Spinal cord (tissue), 10 donors: ENCODE data around the gene NCK2. TPM values are rescaled to one million over a fixed set of nuclear protein-coding genes. Genes with fewer than 3 reads are reported as not detected.
A peak's percentile ranks its signal among the peaks of the same experiment; 100 is the strongest.

ENCODE experiments used
- DNase-seq, 6 donors: peaks; one replicate each; pipeline versions ENCODE4 v3.0.0 to v3.0.0-alpha.2; 2013 to 2015; ENCODE audit warnings: low spot score in 6 of 6, low read depth in 4 of 6
- H3K27ac ChIP-seq: one replicate; pipeline ENCODE4 v1.5.1; 2013; ENCODE audit warnings: low read depth, low read length, control low read depth
- H3K27me3 ChIP-seq: one replicate; pipeline ENCODE4 v1.6.1; 2013; ENCODE audit warnings: low read length; ENCODE audit not compliant: control insufficient read depth, insufficient read depth
- H3K36me3 ChIP-seq: one replicate; pipeline ENCODE4 v1.6.1; 2013; ENCODE audit warnings: low read length; ENCODE audit not compliant: control insufficient read depth, insufficient read depth
- H3K4me1 ChIP-seq: one replicate; pipeline ENCODE4 v1.6.1; 2013; ENCODE audit warnings: low read length; ENCODE audit not compliant: control insufficient read depth, insufficient read depth
- H3K4me3 ChIP-seq: one replicate; pipeline ENCODE4 v1.5.1; 2013; ENCODE audit warnings: low read depth, low read length, control low read depth
- H3K9me3 ChIP-seq: one replicate; pipeline ENCODE4 v1.6.1; 2013; ENCODE audit warnings: low read length; ENCODE audit not compliant: control insufficient read depth, insufficient read depth
- WGBS: methylation state at CpG from one replicate; pipeline ENCODE4 v1.1.5; 2013; ENCODE audit warnings: missing lambda C conversion rate; ENCODE audit not compliant: insufficient coverage; 5-methylcytosine and 5-hydroxymethylcytosine counted together
- polyA plus RNA-seq, 2 donors: library from polyadenylated mRNA; unstranded; fragments of 120-200 nt; gene quantifications; one replicate each; pipeline ENCODE4 v1.2.1, GENCODE V29; 2013; ENCODE audit not compliant: insufficient read length in 2 of 2
- total RNA-seq, 2 donors: library from RNA; depleted of rRNA in 1 of 2; stranded (reverse); fragments of 120-200 nt in 1 of 2; fragments of >200 nt in 1 of 2; gene quantifications; one replicate each; pipeline versions ENCODE4 v1.2.3 to v1.2.4, GENCODE V29; 2013 to 2014
- donor health status: healthy.

The NCK2 gene
- total and polyA plus RNA-seq, 4 donors, result 22.7 to 62.5 (median 51.0) TPM

GRCh38 chr2:105813045-105813315, 68.3 kb downstream of the NCK2 start:
- no peak for DNase-seq
- H3K4me3 ChIP-seq, result no peak overlapping the region
- no peaks in the 10 kb centered on the region for H3K27me3 ChIP-seq
- WGBS, result 50% methylated on average over 4 of the region's 4 CpGs
- H3K27ac ChIP-seq, result peak overlapping the region; percentile 18
- no peaks in the 10 kb centered on the region for H3K36me3 ChIP-seq
- H3K9me3 ChIP-seq, result no peaks in the 10 kb centered on the region
- peaks cover 25% of the 10 kb centered on the region for H3K4me1 ChIP-seq

- no peaks in the 10 kb centered on the region for H3K36me3 ChIP-seq
- peaks cover 25% of the 10 kb centered on the region for H3K4me1 ChIP-seq
- H3K9me3 ChIP-seq, result no peaks in the 10 kb centered on the region
- no peak for DNase-seq
- WGBS, result 66% methylated on average over 5 of the region's 5 CpGs
- H3K27ac ChIP-seq, result peak overlapping the region; percentile 18
- H3K4me3 ChIP-seq, result no peak overlapping the region
- H3K27me3 ChIP-seq, result no peaks in the 10 kb centered on the region
These were observed 68.7 kb downstream of the NCK2 start for GRCh38 chr2:105813405-105813804.

DNA sequence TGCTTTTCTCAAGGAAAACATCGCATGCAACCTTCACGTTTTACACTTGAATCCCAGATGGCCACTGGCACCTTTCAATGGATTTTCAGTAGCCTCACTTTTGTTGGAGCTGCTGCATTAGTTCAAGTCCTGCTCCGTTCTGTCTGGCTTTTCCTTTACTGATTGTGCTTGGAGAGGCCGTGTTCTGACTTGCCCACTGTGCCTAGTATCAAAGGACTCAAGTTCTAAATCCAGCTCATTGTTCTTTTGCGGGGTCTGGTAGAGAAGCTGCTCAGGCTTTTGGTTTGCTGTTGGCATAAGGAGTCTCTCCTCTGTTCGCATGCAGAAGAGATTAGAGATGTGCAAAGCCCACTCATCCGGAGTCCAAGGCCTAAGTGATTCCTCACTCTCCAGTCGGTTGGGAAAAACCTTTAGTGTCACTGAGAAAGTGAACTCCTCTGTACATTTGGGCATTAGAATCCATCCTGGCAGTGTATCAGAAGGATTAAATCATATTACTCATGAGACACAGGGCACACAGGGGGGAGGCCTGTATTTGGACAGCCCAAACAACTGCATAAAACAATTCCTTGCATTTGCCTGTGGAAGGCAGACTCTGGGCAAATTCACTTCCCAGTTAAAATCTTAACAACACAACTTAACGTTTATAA, 69.7 kb downstream of the NCK2 start:
- peaks cover 25% of the 10 kb centered on the region for H3K4me1 ChIP-seq
- no peak for DNase-seq
- no peaks in the 10 kb centered on the region for H3K36me3 ChIP-seq
- H3K9me3 ChIP-seq, result no peaks in the 10 kb centered on the region
- H3K27ac ChIP-seq, result no peak overlapping the region
- WGBS, result 74% methylated on average over 7 of the region's 9 CpGs
- H3K27me3 ChIP-seq, result no peaks in the 10 kb centered on the region
- H3K4me3 ChIP-seq, result no peak overlapping the region

GRCh38 chr2:105815401-105815800, 70.7 kb downstream of the NCK2 start:
- 95% methylated on average over 4 of the region's 7 CpGs for WGBS
- Histone ChIP-seq H3K4me3 (no peak overlapping the region), H3K36me3 (no peaks in the 10 kb centered on the region), H3K27ac (no peak overlapping the region), H3K4me1 (peaks cover 26% of the 10 kb centered on the region), H3K9me3 (no peaks in the 10 kb centered on the region), H3K27me3 (no peaks in the 10 kb centered on the region)
- no peak for DNase-seq

DNA sequence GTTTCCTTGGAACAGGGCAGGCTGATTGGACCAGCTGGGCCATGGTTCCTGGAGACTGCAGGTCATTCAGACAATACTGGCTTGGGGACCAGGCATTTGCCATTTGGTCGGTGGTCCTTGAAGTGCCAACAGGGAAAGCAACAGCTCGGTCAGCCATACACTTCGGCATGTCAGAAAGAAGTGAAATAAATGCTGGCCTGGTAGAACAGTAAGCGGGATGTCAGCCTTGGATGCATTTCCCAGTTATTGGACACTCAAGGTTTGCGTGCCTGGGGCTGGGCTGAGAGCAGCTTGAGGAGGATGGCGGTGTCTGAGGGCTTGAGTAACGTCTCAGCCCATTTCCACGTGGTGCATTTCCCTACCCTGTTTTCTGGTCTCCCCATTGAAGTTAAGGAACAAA, 75.4 kb downstream of the NCK2 start:
- 86% methylated on average over 8 of the region's 8 CpGs for WGBS
- Histone ChIP-seq H3K9me3 (no peaks in the 10 kb centered on the region), H3K4me1 (peaks cover 18% of the 10 kb centered on the region), H3K27me3 (no peaks in the 10 kb centered on the region), H3K27ac (no peak overlapping the region), H3K4me3 (no peak overlapping the region), H3K36me3 (no peaks in the 10 kb centered on the region)
- no peak for DNase-seq

DNA sequence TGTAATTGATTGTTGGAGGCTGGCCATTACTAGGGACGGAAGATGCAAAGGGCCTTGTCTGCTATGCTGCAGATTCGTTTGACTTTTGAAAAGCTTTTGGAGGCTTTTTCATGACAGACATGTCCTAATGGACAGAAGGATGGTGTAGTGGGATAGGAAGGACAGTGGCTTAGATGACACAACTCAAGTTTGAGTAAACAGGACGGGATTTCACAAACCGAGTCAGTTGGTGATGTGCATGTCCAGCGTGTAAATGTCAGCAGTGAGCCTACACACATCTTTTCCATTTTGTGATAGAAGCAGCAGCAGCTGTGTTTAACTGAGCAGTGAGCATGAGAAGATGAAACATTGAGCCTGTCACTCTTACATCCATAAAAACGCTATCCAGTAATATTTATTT, 76.0 kb downstream of the NCK2 start:
- Histone ChIP-seq H3K4me3 (no peak overlapping the region), H3K9me3 (no peaks in the 10 kb centered on the region), H3K36me3 (no peaks in the 10 kb centered on the region), H3K4me1 (peaks cover 18% of the 10 kb centered on the region), H3K27me3 (no peaks in the 10 kb centered on the region), H3K27ac (no peak overlapping the region)
- DNase-seq, result no peak
- 30% methylated on average over 2 of the region's 6 CpGs for whole genome bisulfite sequencing

- Histone ChIP-seq H3K36me3 (no peaks in the 10 kb centered on the region), H3K4me1 (peaks cover 18% of the 10 kb centered on the region), H3K9me3 (no peaks in the 10 kb centered on the region), H3K4me3 (no peak overlapping the region), H3K27ac (no peak overlapping the region), H3K27me3 (no peaks in the 10 kb centered on the region)
- DNase-seq, result no peak
- 43% methylated on average over 9 of the region's 12 CpGs for WGBS
These were observed 76.9 kb downstream of the NCK2 start for GRCh38 chr2:105821428-105822125.

DNA sequence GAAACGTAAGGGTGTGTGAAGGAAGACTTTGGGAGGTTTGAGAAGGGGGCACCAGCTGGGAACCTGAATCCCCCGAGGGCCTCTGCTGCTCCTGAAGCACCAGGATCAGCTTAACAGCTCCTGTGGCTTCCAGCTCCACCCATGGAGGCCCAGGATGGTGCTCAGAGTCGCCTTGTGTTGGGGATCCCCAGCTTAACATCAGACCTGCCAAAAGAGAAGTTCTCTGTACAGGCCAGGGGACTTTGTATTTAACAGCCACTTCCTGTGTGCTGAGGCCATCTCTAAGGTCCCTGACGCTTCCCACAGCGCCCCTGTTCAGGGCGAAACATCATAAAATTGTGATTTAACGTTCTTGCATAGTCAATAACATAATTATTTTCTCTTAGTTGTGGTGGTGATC, 77.5 kb downstream of the NCK2 start:
- Histone ChIP-seq H3K36me3 (no peaks in the 10 kb centered on the region), H3K9me3 (no peaks in the 10 kb centered on the region), H3K27ac (no peak overlapping the region), H3K4me3 (no peak overlapping the region), H3K27me3 (no peaks in the 10 kb centered on the region), H3K4me1 (peaks cover 18% of the 10 kb centered on the region)
- 36% methylated on average over 3 of the region's 7 CpGs for WGBS
- DNase-seq, result no peak

DNA sequence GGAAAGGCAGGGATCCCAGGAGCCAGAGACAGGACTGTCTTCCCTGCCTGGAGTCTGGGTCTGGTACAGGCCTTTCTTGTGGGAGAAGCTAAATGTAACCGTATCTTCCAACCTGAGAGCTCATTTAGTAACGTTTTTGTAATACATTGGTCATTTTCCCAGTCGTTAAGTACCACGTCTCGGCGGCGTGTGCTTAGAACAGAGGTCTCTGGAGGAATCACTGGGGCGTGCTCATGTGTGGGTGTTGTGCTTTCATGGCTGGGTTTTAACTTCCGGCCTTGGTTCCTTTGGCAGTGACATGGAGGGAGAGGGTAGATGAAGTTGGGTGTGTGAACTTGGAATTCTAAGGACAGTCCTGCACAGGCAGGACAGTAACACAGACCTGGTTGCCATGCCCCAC, 79.7 kb downstream of the NCK2 start:
- DNase-seq, result no peak
- no peak overlapping the region for H3K4me3 ChIP-seq
- peaks cover 18% of the 10 kb centered on the region for H3K4me1 ChIP-seq
- H3K9me3 ChIP-seq, result no peaks in the 10 kb centered on the region
- H3K27me3 ChIP-seq, result no peaks in the 10 kb centered on the region
- no peak overlapping the region for H3K27ac ChIP-seq
- H3K36me3 ChIP-seq, result no peaks in the 10 kb centered on the region
- 75% methylated on average over 9 of the region's 9 CpGs for WGBS

DNA sequence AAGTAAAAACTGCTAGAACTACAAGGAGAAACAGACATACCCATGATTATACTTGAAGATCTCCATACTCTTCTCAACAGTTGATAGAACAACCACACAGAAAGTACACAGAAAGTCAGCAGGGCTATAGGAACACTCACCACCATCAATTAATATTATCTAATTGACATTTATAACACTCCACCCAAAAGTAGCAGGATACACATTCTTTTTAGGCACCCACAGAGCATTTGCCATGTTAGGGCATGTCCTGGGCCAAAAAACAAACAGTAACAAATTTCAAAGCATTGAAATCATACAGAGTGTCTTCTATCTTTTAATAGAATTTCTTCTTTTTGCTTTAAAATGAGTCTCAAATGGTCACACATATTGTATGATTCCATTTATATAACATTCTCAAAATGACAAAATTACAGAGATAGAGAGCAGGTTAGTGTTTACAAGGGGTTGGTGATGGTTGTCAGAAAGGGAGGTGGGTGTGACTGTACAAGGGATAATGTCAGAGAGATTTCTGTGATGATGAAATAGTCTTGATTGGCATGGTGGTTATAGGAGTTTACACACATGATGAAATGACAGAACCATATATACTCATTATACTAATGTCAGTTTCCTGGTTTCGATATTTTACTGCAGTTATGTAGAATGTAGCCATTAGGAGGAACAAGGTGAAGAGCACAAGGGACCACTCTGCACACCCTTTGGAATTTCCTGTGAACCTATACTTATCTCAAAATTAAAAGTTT, 82.8 kb downstream of the NCK2 start:
- DNase-seq, result no peak
- Histone ChIP-seq H3K27me3 (no peaks in the 10 kb centered on the region), H3K27ac (no peak overlapping the region), H3K36me3 (no peaks in the 10 kb centered on the region), H3K4me1 (no peaks in the 10 kb centered on the region), H3K9me3 (peaks cover 8% of the 10 kb centered on the region), H3K4me3 (no peak overlapping the region)
- WGBS, result no CpG with 5 or more reads among the region's 1 CpG
